HepG2 (cell line): ENCODE data around the gene MPST. TPM values are rescaled to one million over a fixed set of nuclear protein-coding genes. Genes with fewer than 3 reads are reported as not detected.

Experiments
- EP300 ChIP-seq, 3 experiments: sonication (generic) in 1 of 3; formaldehyde crosslinking in 1 of 3; IDR thresholded peaks; 2 replicates each; pipeline versions ENCODE4 v1.5.1 to v1.6.1; 2011 to 2020; ENCODE audit warnings: low read depth in 2 of 3, low read length in 2 of 3, borderline replicate concordance in 1 of 3, improper control_type of control experiment in 1 of 3, mild to moderate bottlenecking in 1 of 3, missing genetic modification reagents in 1 of 3, moderate library complexity in 1 of 3
- FLYWCH1 ChIP-seq: sonication (generic); formaldehyde crosslinking; IDR thresholded peaks from 2 replicates; pipeline ENCODE4 v1.8.1; 2023; ENCODE audit warnings: mild to moderate bottlenecking, missing genetic modification reagents
- FUBP1 ChIP-seq: sonication (generic); formaldehyde crosslinking; IDR thresholded peaks from 2 replicates; pipeline ENCODE4 v1.5.1; 2020; ENCODE audit warnings: missing genetic modification reagents, mild to moderate bottlenecking, borderline replicate concordance
- HOXD1 ChIP-seq: sonication (generic); formaldehyde crosslinking; IDR thresholded peaks from 2 replicates; pipeline ENCODE4 v1.5.0; 2020; ENCODE audit warnings: missing genetic modification reagents
- LRRFIP1 ChIP-seq: sonication (generic); formaldehyde crosslinking; conservative IDR thresholded peaks from 2 replicates; pipeline ENCODE4 v1.4.0; 2020; ENCODE audit warnings: missing genetic modification reagents
- PAX8 ChIP-seq: sonication (generic); formaldehyde crosslinking; IDR thresholded peaks from 2 replicates; pipeline ENCODE4 v1.8.0; 2022; ENCODE audit warnings: mild to moderate bottlenecking, missing genetic modification reagents, borderline replicate concordance
- SOX6 ChIP-seq, 2 experiments: fragments of 450-650 bp in 1 of 2; sonication (generic) in 1 of 2; formaldehyde crosslinking in 1 of 2; IDR thresholded peaks; 2 replicates each; pipeline versions ENCODE4 v1.4.0 to v1.6.1; 2017 to 2020; ENCODE audit warnings: antibody characterized with exemption in 1 of 2, mild to moderate bottlenecking in 1 of 2, missing genetic modification reagents in 1 of 2
- ZNF207 ChIP-seq: fragments of 450-650 bp; IDR thresholded peaks from 2 replicates; pipeline ENCODE4 v1.6.1; 2016; ENCODE audit warnings: antibody characterized with exemption, borderline replicate concordance
- ZNF24 ChIP-seq: fragments of 450-650 bp; IDR thresholded peaks from 2 replicates; pipeline ENCODE4 v1.6.1; 2017; ENCODE audit warnings: antibody characterized with exemption, mild to moderate bottlenecking
- ZNF251 ChIP-seq: sonication (generic); formaldehyde crosslinking; IDR thresholded peaks from 2 replicates; pipeline ENCODE4 v1.9.0; 2021; ENCODE audit warnings: mild to moderate bottlenecking, missing genetic modification reagents
- ZNF280B ChIP-seq: sonication (generic); formaldehyde crosslinking; IDR thresholded peaks from 2 replicates; pipeline ENCODE4 v1.5.0; 2020; ENCODE audit warnings: missing genetic modification reagents, mild to moderate bottlenecking, borderline replicate concordance
- ZNF282 ChIP-seq: fragments of 450-650 bp; IDR thresholded peaks from 2 replicates; pipeline ENCODE4 v1.6.1; 2018; ENCODE audit not compliant: partially characterized antibody
- polyA plus RNA-seq, 8 experiments: library from polyadenylated mRNA; depleted of rRNA in 3 of 8; stranded (reverse) in 7 of 8; unstranded in 1 of 8; fragments of >200 nt; fragmentation: Illumina TruSeq in 4 of 8; extraction: Trizol in 4 of 8; gene quantifications; 2 replicates each; pipeline versions ENCODE4 v1.2.1 to v1.2.3, GENCODE V29; 2011 to 2016; ENCODE audit warnings: low read depth in 4 of 8, missing spikeins in 1 of 8, mixed read lengths in 1 of 8; ENCODE audit not compliant: insufficient read depth in 1 of 8
- total RNA-seq, 5 experiments: library from RNA; depleted of rRNA; stranded (reverse); fragments of >200 nt; fragmentation: Illumina TruSeq; extraction: Trizol; gene quantifications; 2 replicates each; pipeline ENCODE4 v1.2.3, GENCODE V29; 2016; ENCODE audit warnings: low read depth in 1 of 5
- TF ChIP-seq, protein P1 (sequence below): sonication (generic); formaldehyde crosslinking; IDR thresholded peaks from 2 replicates; pipeline ENCODE4 v1.4.0; 2020; ENCODE audit warnings: missing genetic modification reagents
- TF ChIP-seq, protein P2 (sequence below): sonication (generic); formaldehyde crosslinking; IDR thresholded peaks from 2 replicates; pipeline ENCODE4 v1.8.0; 2023; ENCODE audit warnings: mild to moderate bottlenecking, missing genetic modification reagents

Gene MPST
- total and polyA plus RNA-seq, 2 of the 13 experiments (the other 11 are each of a cell fraction or from before 2014, with no cell fraction given): 133 to 141 TPM

DNA sequence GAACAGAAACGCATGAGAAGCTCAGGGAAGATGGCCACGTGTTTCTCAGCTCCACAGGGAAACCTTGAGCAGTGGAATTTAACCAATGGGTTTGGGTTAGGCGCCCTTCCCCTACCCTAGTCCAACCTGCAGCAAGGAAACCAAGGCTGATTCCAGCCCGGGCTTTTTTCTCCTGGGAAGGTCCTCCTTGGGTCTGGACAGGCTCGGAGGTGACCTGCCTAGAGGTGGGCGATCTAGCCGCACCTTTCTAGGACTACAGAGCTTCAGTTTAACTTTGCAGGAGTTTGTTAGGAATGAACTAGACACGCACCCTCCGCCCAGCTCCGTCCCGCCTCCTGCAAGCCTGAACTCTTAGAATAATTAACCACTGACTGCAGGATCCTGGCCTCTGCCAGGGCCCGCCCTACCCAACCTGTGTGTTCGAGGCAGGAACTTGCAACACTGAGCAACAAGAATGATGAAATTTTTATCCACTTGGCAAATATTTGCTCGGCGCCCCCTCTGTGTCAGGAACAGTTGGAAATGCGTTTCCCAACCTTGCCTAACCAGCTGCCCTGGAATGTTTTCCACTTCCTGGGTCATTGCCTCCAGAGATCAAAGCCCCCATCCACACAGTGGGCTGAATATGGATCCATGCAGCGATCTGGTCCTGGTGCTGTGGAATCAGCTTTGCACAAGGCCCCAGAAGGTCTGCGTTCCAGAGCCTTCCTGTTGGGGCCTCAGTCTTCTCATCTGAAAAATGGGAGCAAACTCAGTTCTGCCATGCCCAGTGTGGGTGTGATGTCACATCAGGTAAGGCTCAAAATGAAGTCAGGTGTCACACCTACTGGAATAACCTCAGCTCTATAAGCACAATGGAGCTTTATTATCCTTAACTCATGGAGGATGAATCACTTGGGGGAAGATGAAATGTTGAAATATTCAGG lies 13.3 kb downstream of the MPST start (continued):
- TF ChIP-seq, protein P1, sequence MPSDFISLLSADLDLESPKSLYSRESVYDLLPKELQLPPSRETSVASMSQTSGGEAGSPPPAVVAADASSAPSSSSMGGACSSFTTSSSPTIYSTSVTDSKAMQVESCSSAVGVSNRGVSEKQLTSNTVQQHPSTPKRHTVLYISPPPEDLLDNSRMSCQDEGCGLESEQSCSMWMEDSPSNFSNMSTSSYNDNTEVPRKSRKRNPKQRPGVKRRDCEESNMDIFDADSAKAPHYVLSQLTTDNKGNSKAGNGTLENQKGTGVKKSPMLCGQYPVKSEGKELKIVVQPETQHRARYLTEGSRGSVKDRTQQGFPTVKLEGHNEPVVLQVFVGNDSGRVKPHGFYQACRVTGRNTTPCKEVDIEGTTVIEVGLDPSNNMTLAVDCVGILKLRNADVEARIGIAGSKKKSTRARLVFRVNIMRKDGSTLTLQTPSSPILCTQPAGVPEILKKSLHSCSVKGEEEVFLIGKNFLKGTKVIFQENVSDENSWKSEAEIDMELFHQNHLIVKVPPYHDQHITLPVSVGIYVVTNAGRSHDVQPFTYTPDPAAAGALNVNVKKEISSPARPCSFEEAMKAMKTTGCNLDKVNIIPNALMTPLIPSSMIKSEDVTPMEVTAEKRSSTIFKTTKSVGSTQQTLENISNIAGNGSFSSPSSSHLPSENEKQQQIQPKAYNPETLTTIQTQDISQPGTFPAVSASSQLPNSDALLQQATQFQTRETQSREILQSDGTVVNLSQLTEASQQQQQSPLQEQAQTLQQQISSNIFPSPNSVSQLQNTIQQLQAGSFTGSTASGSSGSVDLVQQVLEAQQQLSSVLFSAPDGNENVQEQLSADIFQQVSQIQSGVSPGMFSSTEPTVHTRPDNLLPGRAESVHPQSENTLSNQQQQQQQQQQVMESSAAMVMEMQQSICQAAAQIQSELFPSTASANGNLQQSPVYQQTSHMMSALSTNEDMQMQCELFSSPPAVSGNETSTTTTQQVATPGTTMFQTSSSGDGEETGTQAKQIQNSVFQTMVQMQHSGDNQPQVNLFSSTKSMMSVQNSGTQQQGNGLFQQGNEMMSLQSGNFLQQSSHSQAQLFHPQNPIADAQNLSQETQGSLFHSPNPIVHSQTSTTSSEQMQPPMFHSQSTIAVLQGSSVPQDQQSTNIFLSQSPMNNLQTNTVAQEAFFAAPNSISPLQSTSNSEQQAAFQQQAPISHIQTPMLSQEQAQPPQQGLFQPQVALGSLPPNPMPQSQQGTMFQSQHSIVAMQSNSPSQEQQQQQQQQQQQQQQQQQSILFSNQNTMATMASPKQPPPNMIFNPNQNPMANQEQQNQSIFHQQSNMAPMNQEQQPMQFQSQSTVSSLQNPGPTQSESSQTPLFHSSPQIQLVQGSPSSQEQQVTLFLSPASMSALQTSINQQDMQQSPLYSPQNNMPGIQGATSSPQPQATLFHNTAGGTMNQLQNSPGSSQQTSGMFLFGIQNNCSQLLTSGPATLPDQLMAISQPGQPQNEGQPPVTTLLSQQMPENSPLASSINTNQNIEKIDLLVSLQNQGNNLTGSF: no peak
- TF ChIP-seq SOX6 (IDR thresholded peaks at IDR 0.05): no peak
- TF ChIP-seq SOX6 (CRISPR knock-in tag; IDR thresholded peaks at IDR 0.05): peak; percentile 96
- TF ChIP-seq HOXD1 (CRISPR knock-in tag): peak; percentile 84
- TF ChIP-seq FLYWCH1: no peak
- no peak for TF ChIP-seq LRRFIP1
- peak; percentile 87 to 99; a peak in 3 of 4 replicates for TF ChIP-seq EP300 (IDR thresholded peaks at IDR 0.05; ENCODE audit: low read depth in 2 of 2, low read length in 2 of 2)
- TF ChIP-seq EP300 (CRISPR knock-in tag; IDR thresholded peaks at IDR 0.05; ENCODE audit: borderline replicate concordance): peak; percentile 99
- no peak for TF ChIP-seq ZNF280B (CRISPR knock-in tag)
- peak; percentile 82 for TF ChIP-seq ZNF24
- TF ChIP-seq PAX8 (CRISPR knock-in tag): no peak
- TF ChIP-seq ZNF207: no peak
- no peak for TF ChIP-seq FUBP1 (CRISPR knock-in tag)
- TF ChIP-seq ZNF251: no peak
- TF ChIP-seq, protein P2, sequence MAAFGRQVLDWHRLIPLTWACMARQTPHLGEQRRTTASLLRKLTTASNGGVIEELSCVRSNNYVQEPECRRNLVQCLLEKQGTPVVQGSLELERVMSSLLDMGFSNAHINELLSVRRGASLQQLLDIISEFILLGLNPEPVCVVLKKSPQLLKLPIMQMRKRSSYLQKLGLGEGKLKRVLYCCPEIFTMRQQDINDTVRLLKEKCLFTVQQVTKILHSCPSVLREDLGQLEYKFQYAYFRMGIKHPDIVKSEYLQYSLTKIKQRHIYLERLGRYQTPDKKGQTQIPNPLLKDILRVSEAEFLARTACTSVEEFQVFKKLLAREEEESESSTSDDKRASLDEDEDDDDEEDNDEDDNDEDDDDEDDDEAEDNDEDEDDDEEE (CRISPR knock-in tag): peak; percentile 80; the same call in 1 of the 2 replicates
- no peak for TF ChIP-seq ZNF282
